IPS DF 19.7 (cell line): ENCODE measurements around the gene TMEM95.

Experiments used
- DNase-seq: peaks from one replicate; pipeline ENCODE4 v3.0.0-alpha.2; 2013; ENCODE audit warnings: low read depth, low spot score

TMEM95 gene

DNA sequence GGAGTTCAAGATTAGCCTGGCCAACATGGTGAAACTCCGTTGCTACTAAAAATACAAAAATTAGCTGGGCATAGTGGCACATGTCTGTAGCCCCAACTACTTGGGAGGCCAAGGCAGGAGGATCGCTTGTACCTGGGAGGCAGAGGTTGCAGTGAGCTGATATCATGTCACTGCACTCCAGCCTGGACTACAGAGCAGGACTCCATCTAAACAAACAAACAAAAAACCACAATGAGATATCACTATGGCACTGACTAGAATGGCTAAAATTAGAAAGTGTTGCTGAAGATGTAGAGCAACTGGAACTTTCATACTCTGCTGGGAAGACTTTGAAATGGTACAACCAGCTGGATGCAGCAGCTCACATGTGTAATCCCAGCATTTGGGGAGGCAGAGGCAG, 19.4 kb downstream of the TMEM95 start:
- no peak for DNase-seq

DNA sequence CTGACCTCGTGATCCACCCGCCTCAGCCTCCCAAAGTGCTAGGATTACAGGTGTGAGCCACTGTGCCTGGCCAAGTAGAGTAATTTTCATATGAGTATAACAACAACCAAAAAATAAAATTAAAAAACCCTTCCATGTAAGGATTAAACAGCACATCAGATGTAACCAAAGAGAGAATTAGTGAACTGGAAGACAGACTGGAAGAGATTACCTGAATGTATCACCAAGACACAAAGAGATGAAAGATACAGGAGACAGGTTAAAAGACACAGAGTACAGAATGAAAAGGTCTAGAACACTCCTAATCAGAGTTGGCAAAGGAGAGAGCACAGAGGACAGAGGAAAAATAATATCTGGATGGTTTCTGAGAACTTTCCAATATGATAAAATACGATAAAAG, 24.2 kb downstream of the TMEM95 start:
- no peak for DNase-seq

DNA sequence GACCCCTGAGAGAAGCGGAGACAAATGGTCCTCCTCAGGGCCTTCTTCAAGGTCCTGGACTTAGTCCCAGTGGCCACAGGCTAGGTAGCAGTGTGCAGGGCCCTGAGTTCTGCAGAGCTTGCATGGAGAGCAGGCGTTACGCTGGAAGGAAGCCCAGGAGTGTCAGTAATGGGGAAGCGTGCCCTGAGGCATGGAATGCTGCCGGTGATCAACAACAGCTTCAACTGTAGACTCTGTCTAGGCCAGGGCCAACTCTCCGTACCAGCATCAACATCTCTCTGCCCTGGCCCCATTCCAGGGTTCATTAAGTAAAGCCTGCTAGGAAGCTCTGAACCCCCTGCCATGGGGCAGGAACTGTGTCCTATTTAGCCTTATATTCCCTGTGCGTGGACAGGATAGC, 25.4 kb downstream of the TMEM95 start:
- no peak for DNase-seq

DNA sequence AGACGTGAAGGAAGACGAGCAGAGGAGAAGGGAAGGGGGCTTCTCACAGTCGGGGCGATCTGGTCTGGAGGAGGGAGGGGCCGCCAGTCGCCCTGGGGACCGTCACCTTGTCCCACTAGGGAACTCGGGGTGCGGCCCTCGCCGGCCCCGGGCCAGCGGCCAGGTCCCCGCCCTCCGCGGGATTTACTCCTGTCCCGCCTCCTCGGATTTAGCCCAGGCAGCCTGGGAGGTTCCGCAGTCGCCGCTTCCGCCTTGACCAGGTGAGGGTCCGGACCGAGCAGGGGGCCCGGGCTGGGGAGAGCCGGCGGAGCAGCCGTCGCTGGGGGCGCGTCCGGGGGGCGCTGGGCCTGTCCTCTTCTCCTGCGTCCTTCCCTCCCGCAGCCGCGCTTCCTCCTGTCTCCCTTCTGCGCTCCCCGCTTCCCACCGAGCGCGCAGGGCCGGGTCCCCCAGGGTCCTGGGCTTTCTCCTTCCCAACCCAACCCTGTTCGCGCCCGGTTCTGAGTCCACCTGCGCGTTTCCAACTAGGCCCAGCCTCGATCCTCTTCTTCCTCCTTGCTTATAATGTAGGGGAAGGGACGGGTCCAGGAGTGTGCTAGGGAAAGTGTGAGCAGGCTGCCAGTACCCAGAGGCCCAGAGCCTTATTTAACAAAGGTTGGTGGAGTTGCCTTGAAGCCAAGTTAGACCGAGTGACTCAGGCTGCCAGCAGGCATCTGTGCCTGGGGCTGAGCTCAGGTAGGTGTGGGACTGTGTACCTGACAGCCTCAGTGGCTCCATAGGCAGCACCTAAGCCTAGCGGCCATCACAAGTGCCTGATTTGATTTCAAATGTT, 26.1 kb downstream of the TMEM95 start, which contains the start of gene TNK1:
TNK1 (plus strand) TSS at position 235 of the 829 bp plus-strand sequence. CDS start 1,838 bp downstream, outside the sequence.
- no peak for DNase-seq

DNA sequence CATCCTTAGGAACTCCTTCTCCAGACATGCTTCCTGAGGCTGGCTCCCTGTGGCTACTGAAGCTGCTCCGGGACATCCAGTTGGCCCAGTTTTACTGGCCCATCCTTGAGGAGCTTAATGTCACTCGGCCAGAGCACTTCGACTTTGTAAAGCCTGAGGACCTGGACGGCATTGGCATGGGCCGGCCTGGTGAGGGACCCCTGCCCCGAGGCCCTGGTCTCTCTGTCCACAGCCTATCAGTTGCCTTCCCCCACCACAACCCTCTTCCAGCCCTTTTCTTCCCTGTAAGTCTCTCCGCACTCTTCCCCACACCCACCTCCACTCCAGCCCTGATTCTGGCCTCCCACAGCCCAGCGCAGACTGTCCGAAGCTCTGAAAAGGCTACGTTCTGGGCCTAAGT, 27.9 kb downstream of the TMEM95 start:
- DNase-seq: no peak

DNA sequence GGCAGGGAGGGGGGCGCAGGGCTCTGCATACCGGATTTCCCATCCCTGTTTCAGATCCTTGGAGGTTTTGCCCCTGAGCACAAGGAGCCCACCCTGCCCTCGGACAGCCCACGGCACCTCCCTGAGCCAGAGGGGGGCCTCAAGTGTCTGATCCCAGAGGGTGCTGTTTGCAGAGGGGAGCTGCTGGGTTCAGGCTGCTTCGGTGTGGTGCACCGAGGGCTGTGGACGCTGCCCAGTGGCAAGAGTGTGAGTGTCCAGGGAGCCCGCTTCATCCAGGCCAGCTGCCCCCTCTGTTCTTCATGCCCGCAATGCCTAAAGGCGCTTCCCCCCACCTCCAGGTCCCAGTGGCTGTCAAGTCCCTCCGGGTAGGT, 28.4 kb downstream of the TMEM95 start:
- no peak for DNase-seq

DNA sequence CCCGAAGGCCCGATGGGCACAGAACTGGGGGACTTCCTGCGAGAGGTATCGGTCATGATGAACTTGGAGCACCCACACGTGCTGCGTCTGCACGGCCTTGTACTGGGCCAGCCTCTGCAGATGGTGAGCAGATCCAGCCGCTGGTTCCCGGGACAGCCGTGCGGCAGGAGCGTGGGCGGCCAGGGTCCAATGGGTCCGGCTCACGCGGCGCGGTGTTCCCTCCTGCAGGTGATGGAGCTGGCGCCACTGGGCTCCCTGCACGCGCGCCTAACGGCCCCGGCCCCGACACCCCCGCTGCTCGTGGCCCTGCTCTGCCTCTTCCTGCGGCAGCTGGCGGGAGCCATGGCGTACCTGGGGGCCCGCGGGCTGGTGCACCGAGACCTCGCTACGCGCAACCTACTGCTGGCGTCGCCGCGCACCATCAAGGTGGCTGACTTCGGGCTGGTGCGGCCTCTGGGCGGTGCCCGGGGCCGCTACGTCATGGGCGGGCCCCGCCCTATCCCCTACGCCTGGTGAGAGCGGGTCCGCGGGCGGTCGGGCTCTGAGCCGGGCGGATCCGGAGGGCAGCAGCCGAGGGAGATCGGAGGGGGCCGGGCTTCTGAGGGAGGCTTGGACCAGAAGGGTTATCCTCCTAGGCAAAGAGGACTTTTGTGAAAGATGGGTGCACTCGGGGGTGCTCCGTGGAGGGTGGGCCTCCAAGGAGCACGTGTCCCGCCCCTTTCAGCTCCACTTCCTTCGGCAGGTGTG, 29.0 kb downstream of the TMEM95 start:
- no peak for DNase-seq

DNA sequence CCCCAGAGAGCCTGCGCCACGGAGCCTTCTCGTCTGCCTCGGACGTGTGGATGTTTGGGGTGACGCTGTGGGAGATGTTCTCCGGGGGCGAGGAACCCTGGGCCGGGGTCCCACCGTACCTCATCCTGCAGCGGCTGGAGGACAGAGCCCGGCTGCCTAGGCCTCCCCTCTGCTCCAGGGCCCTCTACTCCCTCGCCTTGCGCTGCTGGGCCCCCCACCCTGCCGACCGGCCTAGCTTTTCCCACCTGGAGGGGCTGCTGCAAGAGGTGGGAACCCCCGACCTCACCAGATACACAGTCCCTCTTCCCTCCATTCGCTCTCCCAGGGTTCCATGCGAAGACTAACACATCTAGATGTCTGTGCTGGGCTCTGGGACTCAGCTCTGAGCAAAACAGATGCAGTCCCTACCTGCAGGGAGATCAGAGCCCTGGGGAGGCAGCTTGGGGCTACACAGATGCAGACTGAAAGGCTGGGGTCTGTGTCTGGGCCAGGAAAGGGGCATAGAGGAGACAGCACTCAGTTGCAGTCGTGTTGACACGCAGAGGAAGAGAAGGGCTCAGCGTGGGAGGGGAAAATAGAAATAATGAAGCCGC, 29.6 kb downstream of the TMEM95 start:
- no peak for DNase-seq

DNA sequence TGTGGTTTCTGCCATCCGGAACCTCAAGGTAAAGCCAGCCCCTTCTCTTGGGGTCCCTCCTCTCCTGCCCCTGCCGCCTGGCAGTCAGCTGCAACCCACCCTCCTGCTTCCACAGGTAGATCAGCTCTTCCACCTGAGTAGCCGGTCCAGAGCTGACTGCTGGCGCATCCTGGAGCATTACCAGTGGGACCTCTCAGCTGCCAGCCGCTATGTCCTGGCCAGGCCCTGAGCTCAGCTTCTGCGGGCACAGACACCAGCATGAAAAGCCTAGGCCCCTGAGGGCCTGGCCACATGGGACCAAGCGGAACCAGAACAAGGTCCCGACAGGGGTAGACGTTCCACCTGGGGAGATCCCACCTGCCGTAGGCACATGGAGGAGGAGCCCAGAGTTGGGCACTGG, 33.9 kb downstream of the TMEM95 start:
- no peak for DNase-seq

DNA sequence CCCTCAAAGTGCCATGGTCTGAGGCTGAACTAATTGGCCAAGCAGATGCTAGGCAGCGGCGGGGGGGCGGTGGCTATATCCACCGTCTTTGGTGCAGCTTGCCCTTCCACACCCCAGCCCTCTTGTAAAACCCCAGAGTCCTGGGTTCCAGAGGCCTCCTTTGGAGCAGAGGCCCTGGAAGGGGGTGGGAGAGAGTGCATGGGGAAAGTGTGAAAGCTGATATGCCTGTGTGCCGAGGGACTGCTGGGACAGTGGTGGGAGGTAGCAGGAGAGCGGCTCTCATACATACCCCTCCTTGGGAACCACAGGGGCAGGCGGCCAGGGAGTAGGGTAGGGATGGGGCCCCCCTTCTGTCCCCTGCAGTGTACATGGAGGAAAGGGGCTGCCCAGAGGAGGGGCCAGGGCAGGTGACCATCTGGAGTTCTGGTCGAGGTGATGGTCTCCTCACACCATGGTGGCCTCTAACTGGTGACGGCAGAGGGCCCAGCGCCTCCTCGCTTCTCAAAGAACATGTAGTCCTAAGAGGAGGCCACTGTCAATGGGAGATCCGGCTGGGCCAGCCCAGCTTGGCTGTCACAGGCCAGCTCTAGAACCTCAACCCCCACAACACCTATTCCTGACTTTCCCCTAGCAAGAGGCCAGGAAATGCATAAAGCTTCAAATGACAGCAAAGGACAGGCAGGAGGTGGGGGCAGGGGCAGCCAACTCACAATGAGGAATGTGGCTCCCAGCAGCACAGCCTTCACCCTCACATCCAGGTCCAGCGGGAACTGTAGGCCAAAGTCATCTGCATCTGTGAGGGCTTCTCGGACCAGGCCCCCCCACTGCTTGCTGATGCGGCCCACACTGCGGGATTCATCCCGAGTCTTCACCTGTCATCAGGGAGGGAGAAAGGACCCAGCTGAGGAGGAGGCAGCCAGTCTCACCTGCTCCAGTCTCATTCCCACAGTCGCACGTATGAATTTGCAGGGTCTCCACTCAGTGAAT, 35.3 kb downstream of the TMEM95 start:
- DNase-seq: no peak

DNA sequence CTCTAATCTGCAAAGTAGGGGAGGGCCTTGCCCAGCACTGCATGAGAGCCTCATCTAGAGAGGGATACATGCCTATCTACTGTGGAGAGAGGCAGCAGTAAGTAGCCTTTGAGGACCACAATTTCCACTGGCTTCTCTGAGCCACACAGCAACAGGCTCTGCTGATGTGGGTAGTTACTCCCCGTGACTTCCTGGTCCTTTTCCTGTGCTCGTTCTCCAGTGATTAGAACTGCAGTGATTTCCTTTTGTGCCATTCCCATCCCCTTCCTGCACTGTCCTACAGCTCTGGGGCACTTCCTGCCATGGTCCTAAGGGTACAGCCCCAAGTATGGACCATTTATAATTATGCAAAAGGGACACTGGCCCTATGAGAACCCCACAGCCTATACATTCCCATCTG, 36.4 kb downstream of the TMEM95 start:
- DNase-seq: no peak

DNA sequence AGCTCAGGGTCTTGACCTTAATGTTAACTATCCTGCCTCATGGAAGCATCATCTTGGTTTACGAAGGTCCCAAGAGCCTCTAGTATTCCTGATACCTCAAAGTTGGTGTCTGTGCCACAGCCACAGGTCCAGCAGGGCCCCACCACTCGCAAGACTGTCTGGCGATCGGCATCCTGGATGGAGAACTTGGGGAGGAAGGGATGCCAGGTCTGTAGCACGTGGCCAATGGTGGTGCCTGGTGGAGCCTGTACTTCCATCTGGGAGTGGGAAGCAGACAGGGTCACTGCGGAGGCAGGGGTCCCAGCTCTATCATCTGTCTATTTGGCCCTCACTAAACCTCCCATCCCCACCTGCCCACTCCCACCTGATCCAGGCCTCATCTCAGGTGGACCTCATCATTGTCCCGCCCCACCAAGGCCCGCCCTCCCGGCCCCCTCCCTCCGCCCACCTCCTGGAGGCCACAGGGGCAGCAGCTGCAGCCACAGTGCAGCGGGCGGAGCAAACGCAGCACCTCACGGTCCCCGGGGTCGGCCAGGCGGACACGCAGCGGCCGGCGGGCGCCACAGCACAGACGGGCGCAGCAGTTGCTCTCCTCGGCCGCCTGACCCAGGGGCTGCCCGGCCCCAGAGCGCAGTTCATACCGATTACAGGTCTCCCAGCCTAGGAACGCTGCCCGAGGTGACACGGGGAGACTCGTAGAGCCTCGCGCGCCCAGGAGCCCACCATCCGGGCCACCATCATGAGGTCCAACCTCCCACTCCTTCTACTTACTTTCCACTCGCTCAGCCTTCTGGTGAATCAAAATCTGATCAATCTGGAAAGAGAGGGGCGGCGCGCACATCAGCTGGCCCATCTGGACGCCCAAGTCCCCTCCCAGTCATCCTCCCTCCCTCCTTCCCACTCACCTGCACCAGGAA, 38.0 kb downstream of the TMEM95 start:
- no peak for DNase-seq

DNA sequence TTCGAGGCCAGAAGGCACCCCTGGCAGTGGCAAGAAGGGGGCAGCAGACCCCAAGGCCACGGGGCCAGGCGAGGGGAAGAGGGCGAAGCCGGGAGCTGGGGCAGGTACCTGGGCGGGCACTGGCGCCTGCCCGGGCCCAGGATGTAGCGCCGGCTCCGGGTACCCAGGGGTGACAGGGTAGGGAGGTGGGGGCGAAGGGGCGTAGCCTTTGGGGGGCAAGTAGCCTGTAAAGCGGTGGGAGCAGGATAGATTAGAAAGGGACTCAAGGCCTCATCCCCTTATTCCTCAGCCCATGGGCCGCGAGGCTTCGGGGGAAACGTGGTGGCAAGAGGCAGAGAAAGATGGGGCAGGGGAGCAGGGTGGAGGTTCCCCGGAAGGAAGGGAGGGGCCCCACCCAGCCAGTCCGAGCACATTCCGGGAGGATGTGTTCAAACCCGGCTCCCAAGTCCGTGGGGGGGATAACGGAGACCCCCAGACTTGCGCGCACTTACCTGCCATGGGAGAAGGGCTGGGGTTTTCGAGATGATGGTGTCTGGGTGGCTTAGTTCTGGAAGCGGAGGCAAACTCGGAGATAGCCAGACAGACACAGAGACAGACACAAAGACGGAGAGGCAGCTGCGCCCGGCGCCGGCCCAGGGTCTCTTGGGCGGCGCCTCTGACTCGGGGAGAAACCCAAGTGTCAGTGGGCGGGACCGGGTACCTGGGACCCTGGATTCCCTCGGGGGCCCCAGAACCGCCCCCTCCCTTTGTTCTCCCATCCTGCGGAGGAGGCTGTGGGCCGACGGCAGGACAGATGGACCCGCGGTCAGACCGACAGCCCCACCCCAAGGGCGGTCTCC, 38.9 kb downstream of the TMEM95 start:
- no peak for DNase-seq

DNA sequence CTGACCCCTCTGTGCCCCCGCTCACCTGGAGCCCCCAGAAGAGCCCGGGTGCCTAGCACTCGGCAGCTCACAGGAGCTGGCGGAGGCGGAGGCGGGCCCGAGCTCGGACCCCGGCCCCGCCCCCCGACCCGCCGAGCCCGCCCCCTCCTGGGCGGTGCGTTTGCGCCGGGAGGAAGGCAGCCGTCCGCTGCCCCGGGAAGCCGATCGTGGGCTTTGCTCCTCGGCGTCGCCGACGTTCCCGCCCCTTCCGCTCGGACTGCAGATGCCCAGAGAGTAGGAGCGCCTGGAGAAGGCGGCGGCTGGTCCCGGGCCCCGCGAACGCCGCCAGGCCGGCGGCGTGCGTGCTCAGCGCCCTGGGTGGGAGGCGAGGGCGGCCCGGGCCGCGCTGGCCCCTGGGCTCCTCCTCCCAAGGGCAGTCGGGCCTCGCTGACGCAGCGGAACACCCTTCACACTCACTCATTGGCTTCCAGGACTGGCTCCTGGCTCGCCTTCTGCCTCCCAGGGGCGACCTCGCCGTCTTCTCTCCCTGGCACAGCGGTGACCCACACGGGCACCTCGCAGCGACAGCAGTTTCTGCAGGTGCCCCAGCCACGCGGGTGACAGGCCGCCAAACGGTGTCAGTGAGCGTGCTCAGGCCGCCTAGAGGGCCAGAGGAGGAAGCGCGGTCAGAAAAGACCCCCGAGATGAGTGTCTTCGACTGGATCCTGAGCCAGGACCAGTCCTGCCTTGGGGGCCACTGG, 39.7 kb downstream of the TMEM95 start, which contains the start of gene PLSCR3:
PLSCR3 (minus strand) TSS at position 74 of the 740 bp plus-strand sequence. CDS start 415 bp downstream, outside the sequence.
- DNase-seq: no peak

DNA sequence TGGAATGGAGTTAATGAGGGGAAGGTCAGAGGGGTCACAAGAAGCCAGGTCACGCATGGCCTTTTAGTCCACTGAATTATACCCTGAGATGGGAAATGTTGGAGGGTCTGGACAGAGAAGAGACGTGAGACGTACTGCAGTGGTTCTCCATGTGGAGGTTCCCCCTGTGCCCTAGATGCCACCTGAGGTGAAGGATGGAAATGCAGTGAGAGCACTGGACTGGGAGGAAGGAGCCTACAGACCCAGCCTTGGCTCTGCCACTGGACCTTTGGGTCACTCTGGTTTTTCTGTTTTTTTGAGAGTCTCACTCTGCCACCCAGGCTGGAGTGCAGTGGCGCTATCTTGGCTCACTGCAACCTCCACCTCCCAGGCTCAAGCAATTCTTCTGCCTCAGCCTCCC, 41.2 kb downstream of the TMEM95 start:
- DNase-seq: no peak

DNA sequence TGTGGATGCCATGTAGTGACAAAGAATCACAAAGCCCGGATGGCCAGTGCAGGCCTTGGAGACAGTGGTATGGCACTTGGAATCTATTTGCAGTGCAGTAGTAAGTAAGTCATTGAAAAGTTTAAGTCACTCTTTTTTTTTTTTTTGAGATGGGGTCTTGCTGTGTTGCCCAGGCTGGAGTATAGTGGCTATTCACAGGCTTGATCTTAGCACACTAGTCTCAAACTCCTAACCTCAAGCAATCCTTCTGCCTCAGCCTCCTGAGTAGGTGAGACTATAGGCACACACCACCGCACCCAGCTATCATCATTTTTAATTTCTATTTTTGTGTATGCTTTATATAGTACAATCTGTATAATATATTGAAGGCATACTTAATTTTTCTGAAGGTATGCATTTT, 43.7 kb downstream of the TMEM95 start:
- DNase-seq: no peak

DNA sequence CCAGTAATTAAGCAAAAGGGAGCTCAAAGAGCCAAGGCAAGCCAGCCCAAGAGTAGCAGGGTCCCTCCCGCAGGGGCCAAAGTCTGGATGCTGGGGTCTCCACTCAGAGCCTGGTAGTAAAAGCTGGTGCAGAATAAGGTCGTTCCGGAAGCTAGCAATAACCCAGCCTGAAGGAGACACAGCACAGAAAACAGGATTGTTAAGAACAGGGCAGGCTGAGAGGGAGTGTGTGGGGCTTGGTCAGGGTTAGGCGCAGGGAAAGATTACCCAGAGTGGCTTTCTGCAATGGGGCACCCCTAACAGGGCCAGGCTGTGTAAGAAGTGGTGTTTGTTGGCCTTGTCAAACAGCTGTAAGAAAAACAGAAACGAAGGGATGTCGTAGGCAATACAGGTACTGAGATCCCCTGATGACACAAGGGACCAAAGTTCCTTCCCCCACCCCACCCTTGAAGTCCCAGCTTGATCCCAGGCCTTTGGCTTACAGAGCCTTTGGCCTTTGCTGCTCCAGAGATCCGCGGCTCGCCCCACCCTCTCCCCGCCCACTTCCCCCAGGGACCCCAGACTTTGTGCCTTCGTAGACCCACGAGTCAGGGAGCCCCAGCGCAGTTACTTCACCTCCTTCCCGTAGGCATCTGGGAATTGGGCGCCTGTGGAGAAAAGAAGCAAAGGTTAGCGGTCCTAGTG, 48.2 kb downstream of the TMEM95 start:
- DNase-seq: no peak

DNA sequence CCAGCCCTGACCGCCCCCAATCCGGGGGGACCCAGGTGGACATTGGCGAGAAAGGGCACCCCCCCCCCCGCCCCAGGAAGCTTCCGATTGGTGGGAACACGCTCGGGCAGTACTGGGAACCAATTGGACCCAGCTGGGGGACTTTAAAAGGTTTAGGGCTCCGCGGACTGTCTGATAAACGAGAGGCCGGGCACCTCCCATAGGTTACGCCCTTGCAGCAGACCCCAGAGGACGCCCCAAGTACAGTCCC, 48.7 kb downstream of the TMEM95 start:
- DNase-seq: no peak
